Endodermal cell (in vitro differentiated cells): ENCODE measurements around the gene ACMSD. TPM values are rescaled to one million over a fixed set of nuclear protein-coding genes. Genes with fewer than 3 reads are reported as not detected.

Experiments
- DNase-seq: peaks from one replicate; pipeline ENCODE4 v3.0.0-alpha.2; 2017
- H3K27ac ChIP-seq: 2 replicates; pipeline ENCODE4 v1.5.1; 2013; ENCODE audit warnings: mild to moderate bottlenecking, low read depth, low read length, moderate library complexity
- H3K27me3 ChIP-seq: 2 replicates; pipeline ENCODE4 v1.6.1; 2013; ENCODE audit warnings: mild to moderate bottlenecking, low read length, moderate library complexity; ENCODE audit not compliant: insufficient read depth, control insufficient read depth, poor library complexity, severe bottlenecking
- H3K36me3 ChIP-seq: 2 replicates; pipeline ENCODE4 v1.7.0; 2013; ENCODE audit warnings: mild to moderate bottlenecking, low read length, moderate library complexity; ENCODE audit not compliant: control insufficient read depth, insufficient read depth
- H3K4me1 ChIP-seq: one replicate; pipeline ENCODE4 v1.7.0; 2013; ENCODE audit warnings: low read length; ENCODE audit not compliant: control insufficient read depth, insufficient read depth
- H3K4me3 ChIP-seq: 2 replicates; pipeline ENCODE4 v1.5.1; 2013; ENCODE audit warnings: mild to moderate bottlenecking, low read length, moderate library complexity
- H3K9ac ChIP-seq: 2 replicates; pipeline ENCODE4 v1.6.1; 2013; ENCODE audit warnings: mild to moderate bottlenecking, low read length, moderate library complexity; ENCODE audit not compliant: poor library complexity, severe bottlenecking; ENCODE audit errors: extremely low read depth
- H3K9me3 ChIP-seq: 2 replicates; pipeline ENCODE4 v1.6.1; 2013; ENCODE audit warnings: mild to moderate bottlenecking, low read length, moderate library complexity; ENCODE audit not compliant: control insufficient read depth
- H3K27ac Mint-ChIP-seq: 2 replicates; pipeline ENCODE4 v1.8.0; 2020; ENCODE audit warnings: mixed read lengths
- H3K27me3 Mint-ChIP-seq: 2 replicates; pipeline ENCODE4 v1.8.0; 2021; ENCODE audit warnings: mild to moderate bottlenecking, mixed read lengths; ENCODE audit not compliant: insufficient read depth
- H3K36me3 Mint-ChIP-seq: 2 replicates; pipeline ENCODE4 v1.8.0; 2020; ENCODE audit warnings: low read depth, mixed read lengths
- H3K4me1 Mint-ChIP-seq: 2 replicates; pipeline ENCODE4 v1.8.0; 2020; ENCODE audit warnings: mixed read lengths
- H3K4me3 Mint-ChIP-seq: 2 replicates; pipeline ENCODE4 v1.8.0; 2020; ENCODE audit warnings: mild to moderate bottlenecking, moderate library complexity, mixed read lengths
- H3K9me3 Mint-ChIP-seq: 2 replicates; pipeline ENCODE4 v1.8.0; 2020; ENCODE audit warnings: mild to moderate bottlenecking, mixed read lengths
- CTCF ChIP-seq: fragments of 200-600 bp; sonication (generic); conservative IDR thresholded peaks from 2 replicates; pipeline ENCODE4 v1.5.0; 2021; ENCODE audit warnings: antibody characterized with exemption, mild to moderate bottlenecking
- WGBS, 2 experiments: methylation state at CpG; one replicate each; pipeline versions ENCODE4 v1.1.5 to v1.1.7; 2013; ENCODE audit warnings: missing lambda C conversion rate in 2 of 2, mixed read lengths in 1 of 2; ENCODE audit not compliant: insufficient coverage in 1 of 2, insufficient read length in 1 of 2; 5-methylcytosine and 5-hydroxymethylcytosine counted together
- total RNA-seq, 2 donors: library from RNA; stranded (reverse); fragmentation: NEBNext Ultra II Directional in 1 of 2; extraction: Animal tissue kit (Norgen Biotek cat#: 25700) in 1 of 2; gene quantifications; 2 replicates in 1 of 2; 3 replicates in 1 of 2; pipeline ENCODE4 v1.2.1, GENCODE V29; 2021

ACMSD gene
- total RNA-seq, 2 donors from 2014 or later = not detected

DNA sequence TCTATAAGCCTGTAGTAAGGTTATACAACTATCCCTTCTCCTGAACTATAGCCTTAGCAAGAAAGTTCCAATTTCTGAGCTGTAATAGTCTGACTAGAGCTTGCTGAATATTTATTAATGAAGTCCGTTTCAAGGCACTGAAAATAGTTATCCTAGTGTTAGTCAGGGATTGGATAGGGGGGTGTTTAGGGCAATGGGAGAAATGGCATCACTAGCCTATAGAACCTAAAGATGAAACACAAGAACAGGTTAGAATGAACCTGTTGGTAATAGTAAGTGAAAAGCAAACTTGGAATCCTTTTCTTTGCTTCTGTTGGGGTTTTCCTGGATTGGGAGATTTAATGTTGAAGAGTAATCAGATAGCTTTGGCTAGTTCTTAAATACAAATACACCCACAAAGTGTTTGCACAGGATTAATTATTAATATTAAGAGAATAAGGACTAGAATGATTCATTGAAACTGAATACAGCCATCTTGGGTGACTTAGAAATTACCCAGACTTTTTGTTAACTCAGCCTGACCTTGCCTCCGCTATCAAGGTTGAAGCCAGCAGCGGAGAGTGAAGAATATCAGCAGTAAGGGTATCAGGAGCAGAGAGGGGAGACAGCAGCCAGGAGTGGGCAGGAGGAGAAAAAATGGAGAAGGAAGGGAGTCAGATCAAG, 94.6 kb downstream of the ACMSD start:
- Mint-ChIP-seq H3K9me3 (no peaks in the 10 kb centered on the region), H3K4me1 (peaks cover 4% of the 10 kb centered on the region), H3K4me3 (no peak overlapping the region), H3K27ac (no peak overlapping the region), H3K36me3 (peaks cover 21% of the 10 kb centered on the region), H3K27me3 (no peaks in the 10 kb centered on the region)
- no peak for DNase-seq
- Histone ChIP-seq H3K4me3 (no peak overlapping the region), H3K27me3 (no peaks in the 10 kb centered on the region), H3K9me3 (no peaks in the 10 kb centered on the region), H3K4me1 (no peaks in the 10 kb centered on the region), H3K27ac (no peak overlapping the region), H3K36me3 (peaks cover 51% of the 10 kb centered on the region), H3K9ac (no peak overlapping the region)
- no peak for TF ChIP-seq CTCF
- WGBS, 2 experiments = 93 to 94% methylated on average over 3 of the region's 3 CpGs

GRCh38 chr2:134933732-134934131, 95.3 kb downstream of the ACMSD start:
- Histone ChIP-seq H3K27ac (no peak overlapping the region), H3K4me3 (no peak overlapping the region), H3K9me3 (peaks cover 4% of the 10 kb centered on the region), H3K9ac (no peak overlapping the region), H3K27me3 (no peaks in the 10 kb centered on the region), H3K36me3 (peaks cover 57% of the 10 kb centered on the region), H3K4me1 (no peaks in the 10 kb centered on the region)
- Mint-ChIP-seq H3K27me3 (no peaks in the 10 kb centered on the region), H3K9me3 (no peaks in the 10 kb centered on the region), H3K27ac (no peak overlapping the region), H3K4me3 (no peak overlapping the region), H3K36me3 (peaks cover 28% of the 10 kb centered on the region), H3K4me1 (peaks cover 4% of the 10 kb centered on the region)
- WGBS, 2 experiments = no CpG with 5 or more reads among the region's 1 CpG
- no peak for TF ChIP-seq CTCF
- no peak for DNase-seq

DNA sequence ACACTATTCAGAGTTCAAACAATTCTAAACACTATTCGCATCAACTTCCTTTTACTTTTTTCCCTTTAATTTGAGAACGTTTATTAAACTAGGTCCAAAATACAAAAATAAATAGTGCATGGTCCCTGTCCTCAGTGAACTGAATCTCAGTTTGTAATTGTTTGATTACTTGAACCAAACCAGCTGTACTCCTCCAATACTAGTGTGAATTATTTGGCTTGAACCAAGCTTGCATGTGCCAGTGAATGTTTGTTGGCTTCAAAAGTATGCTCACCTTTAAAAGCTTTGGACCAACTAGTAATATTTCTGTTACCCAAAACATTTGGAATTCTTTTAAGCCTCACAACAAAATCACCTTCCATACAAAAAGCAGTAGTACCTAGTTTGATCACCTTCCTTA, 95.7 kb downstream of the ACMSD start:
- 92 to 100% methylated on average over 2 of the region's 2 CpGs for WGBS, 2 experiments
- H3K4me3 ChIP-seq = no peak overlapping the region

More for the DNA sequence above, 95.7 kb downstream of the ACMSD start:
- Histone ChIP-seq H3K27ac (no peak overlapping the region), H3K4me1 (no peaks in the 10 kb centered on the region), H3K9ac (no peak overlapping the region), H3K9me3 (peaks cover 4% of the 10 kb centered on the region), H3K27me3 (no peaks in the 10 kb centered on the region), H3K36me3 (peaks cover 61% of the 10 kb centered on the region)
- Mint-ChIP-seq H3K27me3 (no peaks in the 10 kb centered on the region), H3K4me3 (no peak overlapping the region), H3K9me3 (no peaks in the 10 kb centered on the region), H3K36me3 (peaks cover 31% of the 10 kb centered on the region), H3K27ac (peak overlapping the region; percentile 33), H3K4me1 (peaks cover 4% of the 10 kb centered on the region)
- no peak for DNase-seq
- no peak for TF ChIP-seq CTCF
